Measurements from ENCODE around the gene FIG4.
"Not testable (repeated sequence)": the region's sequence is repeated elsewhere in the genome, so short reads cannot be mapped to it uniquely, and the experiment has no call there.

FIG4 gene

DNA sequence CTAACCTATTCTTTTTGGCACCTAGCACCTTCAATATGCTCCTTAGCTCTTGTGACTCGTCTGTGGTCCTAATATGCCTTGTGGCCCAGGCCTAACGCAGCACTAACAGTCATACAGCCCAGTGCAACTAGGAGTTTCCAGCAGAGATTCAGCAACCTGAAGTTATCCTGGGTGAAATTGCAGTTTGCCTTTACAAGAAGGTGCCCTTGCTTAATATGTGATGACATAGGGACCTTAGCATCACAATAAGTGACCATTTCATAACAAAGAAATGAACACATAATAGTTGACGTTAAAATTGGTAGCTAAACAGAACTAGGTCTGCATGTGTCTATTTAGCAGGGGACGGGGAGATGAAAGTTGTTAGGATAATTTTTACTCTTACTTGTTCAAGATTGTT, 10.1 kb downstream of the FIG4 start:
- FAIRE-seq (no peak), DNase-seq (ENCODE audit: extremely low spot score, insufficient read length, low read depth) (no peak)

DNA sequence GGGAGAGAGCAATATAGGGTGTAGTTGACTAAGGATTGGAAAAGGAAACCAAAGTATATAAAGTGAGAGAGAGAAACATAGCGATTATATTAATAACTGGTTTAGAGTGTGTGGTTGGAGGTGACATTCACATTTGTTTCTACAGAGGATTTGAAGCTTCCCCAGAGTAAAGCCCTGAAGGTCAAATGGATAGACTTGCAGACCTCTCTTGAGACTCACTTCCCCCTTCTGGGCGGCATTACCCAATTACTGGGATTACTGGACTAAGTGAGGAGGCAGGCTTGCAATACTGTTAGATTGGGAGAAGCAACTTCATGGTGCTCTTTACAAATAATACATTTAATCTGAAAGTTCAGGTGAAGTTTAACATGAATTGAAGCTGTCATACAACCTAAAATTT, 10.7 kb downstream of the FIG4 start:
- FAIRE-seq (no peak), DNase-seq (ENCODE audit: extremely low spot score, insufficient read length, low read depth) (no peak)

DNA sequence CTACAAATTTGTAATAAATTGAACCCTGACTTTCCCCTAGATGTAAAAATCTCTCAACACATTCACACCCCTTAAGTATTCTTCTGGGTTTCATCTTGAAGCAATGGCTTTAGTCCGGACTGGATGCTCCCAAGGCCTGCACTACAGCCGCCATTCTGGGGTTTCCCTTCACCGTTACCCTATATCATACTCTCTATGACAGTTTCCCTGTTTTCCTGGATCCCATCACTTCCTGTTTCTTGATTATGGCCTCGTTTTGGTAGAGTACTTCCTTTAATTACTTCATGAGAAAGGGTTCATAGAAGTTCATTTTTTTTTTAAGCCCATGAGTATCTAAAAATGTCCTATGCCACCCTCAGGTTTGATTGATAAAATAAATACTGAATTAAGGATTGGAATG, 11.7 kb downstream of the FIG4 start:
- FAIRE-seq (no peak), DNase-seq (ENCODE audit: extremely low spot score, insufficient read length, low read depth) (no peak)

GRCh38 chr6:109705258-109705657, 14.2 kb downstream of the FIG4 start:
- peak; percentile 49 for DNase-seq (ENCODE audit: extremely low spot score, insufficient read length, low read depth)
- peak; percentile 97 for FAIRE-seq

DNA sequence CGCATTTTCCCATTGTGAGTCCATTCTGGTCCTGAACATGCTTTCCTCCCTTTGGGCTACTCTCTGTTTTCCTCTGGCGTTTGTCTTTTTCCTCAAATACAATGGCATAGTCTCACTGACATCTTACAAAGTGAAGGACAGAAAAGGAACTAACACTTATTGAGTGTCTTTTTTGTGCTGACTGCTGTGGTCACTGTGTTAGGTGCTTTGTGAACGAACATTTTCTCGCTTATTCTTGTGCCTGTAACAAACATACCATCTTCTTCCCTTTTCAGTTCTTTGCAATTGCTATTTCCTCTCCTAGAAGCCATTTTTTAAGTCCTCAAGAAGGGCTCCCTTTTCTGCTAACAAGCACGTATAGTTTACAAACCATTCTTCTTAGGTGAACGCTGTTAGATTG, 15.4 kb downstream of the FIG4 start:
- FAIRE-seq: peak; percentile 48

GRCh38 chr6:109708099-109708498, 17.0 kb downstream of the FIG4 start:
- DNase-seq (ENCODE audit: extremely low spot score, insufficient read length, low read depth); FAIRE-seq: not testable (repeated sequence)

More for the DNA sequence above, 15.4 kb downstream of the FIG4 start:
- DNase-seq (ENCODE audit: extremely low spot score, insufficient read length, low read depth): no peak

GRCh38 chr6:109713097-109713496, 22.0 kb downstream of the FIG4 start:
- DNase-seq (ENCODE audit: extremely low spot score, insufficient read length, low read depth) (no peak), FAIRE-seq (no peak)

DNA sequence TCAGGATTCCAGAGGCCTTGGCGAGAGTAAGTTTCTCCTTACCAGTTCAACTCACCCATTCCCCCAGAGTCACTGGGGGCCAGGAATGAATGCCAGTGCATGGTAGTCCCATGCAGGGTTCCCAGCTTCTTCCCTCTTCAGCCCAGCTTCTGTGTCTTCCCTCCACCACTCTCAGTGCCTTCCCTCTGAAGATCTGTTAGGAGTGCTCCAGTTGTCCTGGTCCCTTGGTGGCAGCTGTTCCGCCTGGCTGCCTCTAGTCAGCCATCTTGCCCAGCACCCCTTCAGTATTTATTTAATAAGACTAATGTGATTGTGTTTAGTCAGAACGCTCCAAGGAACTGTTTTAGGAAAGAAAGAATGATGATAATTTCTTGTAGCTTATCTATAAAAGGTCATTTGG, 23.1 kb downstream of the FIG4 start:
- FAIRE-seq: no peak
- no peak for DNase-seq (ENCODE audit: extremely low spot score, insufficient read length, low read depth)

DNA sequence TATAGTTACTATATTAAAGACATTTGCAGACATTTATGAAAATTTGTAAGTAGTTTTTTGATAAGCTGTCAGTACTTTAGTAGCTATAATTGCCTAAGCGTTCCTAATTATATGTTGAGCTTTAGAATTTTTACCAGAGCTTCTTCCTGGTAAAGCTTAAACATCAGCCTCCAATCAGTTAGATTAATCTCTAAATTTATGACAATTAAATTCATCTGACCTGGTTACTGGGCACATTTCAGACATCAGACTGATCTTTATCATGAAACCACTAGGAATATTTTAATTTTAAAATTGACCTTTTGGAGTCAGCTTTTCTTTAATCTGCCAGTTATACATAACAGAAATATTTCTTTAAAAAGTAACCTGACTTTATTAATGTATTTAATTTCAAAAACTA, 23.5 kb downstream of the FIG4 start:
- no peak for DNase-seq (ENCODE audit: extremely low spot score, insufficient read length, low read depth)
- no peak for FAIRE-seq

DNA sequence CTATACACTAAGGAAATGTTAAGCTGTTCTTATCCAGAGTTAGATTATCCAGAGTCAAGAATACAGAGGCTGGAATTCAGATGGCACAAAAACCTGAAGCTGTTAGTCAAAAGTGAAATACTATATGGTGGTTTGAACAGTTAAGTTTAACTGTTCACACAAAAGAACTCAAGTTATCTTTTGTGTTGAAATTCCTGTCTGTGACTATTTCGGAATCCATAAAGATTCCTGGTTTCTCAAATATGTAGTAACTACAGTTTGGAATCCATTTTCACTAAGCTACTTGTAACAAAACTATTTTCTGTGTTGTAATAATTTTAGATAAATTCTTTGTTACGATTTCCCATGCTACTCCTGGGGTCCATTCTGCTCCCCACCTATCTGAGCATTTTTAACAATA, 24.5 kb downstream of the FIG4 start:
- DNase-seq (ENCODE audit: extremely low spot score, insufficient read length, low read depth): no peak
- no peak for FAIRE-seq

- no peak for FAIRE-seq
- no peak for DNase-seq (ENCODE audit: extremely low spot score, insufficient read length, low read depth)
Measured at GRCh38 chr6:109717971-109718370, 26.9 kb downstream of the FIG4 start.

- FAIRE-seq: no peak
- no peak for DNase-seq (ENCODE audit: extremely low spot score, insufficient read length, low read depth)
Measured at GRCh38 chr6:109718991-109719390, 27.9 kb downstream of the FIG4 start.

- DNase-seq (ENCODE audit: extremely low spot score, insufficient read length, low read depth) (no peak), FAIRE-seq (no peak)
Measured at GRCh38 chr6:109720311-109720710, 29.2 kb downstream of the FIG4 start.

DNA sequence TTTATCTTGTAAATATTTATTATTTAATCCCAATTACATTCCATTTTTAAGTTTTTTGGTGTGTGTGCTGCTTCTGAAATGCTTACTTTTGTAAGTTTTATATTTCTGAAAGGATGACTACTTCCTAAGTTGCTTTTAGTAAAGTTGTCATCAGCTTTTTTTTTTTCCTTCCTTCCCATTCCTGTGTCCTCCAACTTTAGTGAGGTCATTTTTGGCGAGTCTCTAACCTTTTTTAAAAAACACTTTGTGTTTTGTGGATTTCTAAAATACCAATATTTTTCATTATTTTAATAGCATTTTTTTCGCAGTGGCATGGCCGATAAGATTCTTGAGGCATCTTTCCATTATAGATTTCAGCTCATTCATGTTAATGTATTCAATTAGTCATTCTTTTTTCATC, 30.9 kb downstream of the FIG4 start:
- FAIRE-seq (no peak), DNase-seq (ENCODE audit: extremely low spot score, insufficient read length, low read depth) (no peak)

DNA sequence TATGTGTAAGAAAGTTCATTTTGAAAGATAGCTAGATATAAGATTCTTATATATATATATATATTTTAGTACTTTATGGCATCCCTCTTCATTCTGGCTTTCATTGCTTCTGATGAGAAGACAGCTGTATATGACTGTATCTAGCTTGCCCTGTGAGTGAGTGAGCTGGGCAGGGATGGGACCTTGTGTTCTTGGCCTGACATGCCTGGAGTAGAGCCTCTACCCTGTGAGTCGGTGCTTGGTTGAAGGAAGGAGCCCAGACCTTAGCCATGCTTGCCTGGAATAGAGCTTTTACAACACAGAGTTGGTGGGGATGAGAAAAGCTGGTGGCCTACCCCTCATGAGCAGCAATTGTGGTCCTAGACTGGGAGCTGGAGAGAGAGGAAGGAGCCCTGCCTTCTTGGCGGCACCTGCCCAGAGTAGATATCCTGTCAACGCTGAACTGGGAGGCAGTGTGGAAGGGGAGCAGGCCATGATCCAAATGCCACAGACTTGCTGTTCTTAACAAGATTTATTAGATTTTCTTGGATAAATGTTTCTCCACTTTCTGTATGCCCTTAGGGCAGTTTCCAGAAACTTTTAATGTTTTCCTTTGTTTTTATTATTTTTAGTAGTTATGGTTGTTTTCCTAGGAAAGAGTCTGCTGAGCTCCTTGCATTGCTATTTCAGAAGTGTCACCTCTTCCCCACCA, 31.6 kb downstream of the FIG4 start:
- DNase-seq (ENCODE audit: extremely low spot score, insufficient read length, low read depth) (no peak), FAIRE-seq (no peak)

GRCh38 chr6:109725250-109725649, 34.2 kb downstream of the FIG4 start:
- DNase-seq (ENCODE audit: extremely low spot score, insufficient read length, low read depth); FAIRE-seq: not testable (repeated sequence)

DNA sequence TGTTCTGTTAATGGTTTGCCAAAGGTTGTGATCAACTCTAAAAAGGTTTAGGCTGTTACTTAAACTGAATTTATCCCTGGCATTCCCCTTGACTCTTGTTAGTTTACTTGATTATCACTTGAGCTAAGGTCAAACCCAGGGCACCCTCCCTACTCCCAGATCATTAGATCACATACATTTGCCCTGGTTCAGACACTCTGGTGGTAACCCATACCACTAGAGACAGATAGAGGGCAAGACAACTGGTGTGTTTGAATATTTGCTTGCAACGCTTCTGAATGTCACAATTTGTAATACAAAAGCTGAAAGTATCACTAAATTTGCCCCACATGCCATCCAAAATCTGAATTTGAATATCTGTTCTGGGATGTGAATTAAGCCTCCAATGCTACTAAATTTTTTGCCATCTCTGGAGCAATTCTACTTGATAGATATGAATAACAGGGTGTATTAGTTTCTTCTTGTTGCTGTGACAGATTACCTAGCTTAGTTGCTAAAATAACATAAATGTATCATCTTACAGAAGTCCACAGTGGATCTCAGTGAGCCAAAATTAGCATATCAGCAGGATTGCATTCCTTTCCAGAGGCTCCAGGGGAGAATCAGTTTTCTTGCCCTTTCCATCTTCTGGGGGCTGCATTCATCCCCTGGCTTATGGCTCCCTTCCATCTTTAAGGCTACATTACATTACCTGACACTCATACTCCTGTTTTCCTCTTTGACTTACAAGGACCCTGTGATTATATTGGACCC, 45.4 kb downstream of the FIG4 start:
- DNase-seq (ENCODE audit: extremely low spot score, insufficient read length, low read depth) (no peak), FAIRE-seq (no peak)

DNA sequence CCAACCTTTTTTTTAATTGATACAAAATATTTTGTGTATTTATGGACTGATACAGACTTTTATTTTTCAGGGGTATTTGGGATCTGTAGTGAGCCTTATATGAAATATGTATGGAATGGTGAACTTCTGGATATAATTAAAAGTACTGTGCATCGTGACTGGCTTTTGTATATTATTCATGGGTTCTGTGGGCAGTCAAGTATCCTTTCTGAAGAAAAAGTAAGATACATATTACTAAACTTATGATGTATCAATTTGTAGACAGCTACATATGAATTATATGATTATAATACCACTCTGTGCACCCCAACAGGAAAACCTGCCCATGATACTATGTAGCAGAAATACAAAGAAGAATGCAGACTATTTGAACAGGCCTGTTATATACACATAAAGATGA, 47.2 kb downstream of the FIG4 start:
- FAIRE-seq (no peak), DNase-seq (ENCODE audit: extremely low spot score, insufficient read length, low read depth) (no peak)

- no peak for FAIRE-seq
- no peak for DNase-seq (ENCODE audit: extremely low spot score, insufficient read length, low read depth)
Measured at GRCh38 chr6:109738667-109739066, 47.6 kb downstream of the FIG4 start.

- DNase-seq (ENCODE audit: extremely low spot score, insufficient read length, low read depth) (no peak), FAIRE-seq (no peak)
Measured at GRCh38 chr6:109739686-109740085, 48.6 kb downstream of the FIG4 start.

DNA sequence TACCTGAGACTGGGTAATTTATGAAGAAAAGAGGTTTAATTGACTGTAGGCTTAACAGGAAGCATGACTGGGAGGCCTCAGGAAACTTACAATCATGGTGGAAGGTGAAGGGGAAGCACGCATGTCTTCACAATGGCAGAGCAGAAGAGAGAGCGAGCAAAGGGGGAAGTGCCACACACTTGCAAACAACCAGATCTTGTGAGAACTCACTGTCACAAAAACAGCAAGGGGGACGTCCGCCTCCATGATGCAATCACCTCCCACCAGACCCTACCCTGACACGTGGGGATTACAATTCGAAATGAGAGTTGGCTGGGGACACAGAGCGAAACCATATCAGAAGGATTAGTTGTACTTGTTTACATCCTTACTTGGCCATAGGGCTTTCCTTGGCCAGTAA, 49.7 kb downstream of the FIG4 start:
- DNase-seq (ENCODE audit: extremely low spot score, insufficient read length, low read depth) (no peak), FAIRE-seq (no peak)

GRCh38 chr6:109743739-109744138, 52.6 kb downstream of the FIG4 start:
- FAIRE-seq (no peak), DNase-seq (ENCODE audit: extremely low spot score, insufficient read length, low read depth) (no peak)
